SK-N-SH (cell line): ENCODE measurements around the gene PIMREG. TPM values are rescaled to one million over a fixed set of nuclear protein-coding genes. Genes with fewer than 3 reads are reported as not detected.

ENCODE experiments used
- CTCF ChIA-PET: fragments of 300-600, 350-600 bp; formaldehyde crosslinking; extraction: SDS; loops from one replicate; lab custom pipeline; 2021; lab: Yijun Ruan, JAX
- POLR2A ChIA-PET: fragments of 350-600 bp; sonication (Branson Sonifier 250); formaldehyde crosslinking; extraction: SDS; loops from one replicate; lab custom pipeline; 2020; ENCODE audit warnings: antibody characterized with exemption, inconsistent platforms; lab: Yijun Ruan, JAX
- DNase-seq: peaks from one replicate; pipeline ENCODE4 v3.0.0; 2012
- H2AFZ ChIP-seq: fragments of 200-600 bp; sonication (generic); 2 replicates; pipeline ENCODE4 v1.8.1; 2016; ENCODE audit warnings: antibody characterized with exemption, mild to moderate bottlenecking, low read depth
- H3F3A ChIP-seq: fragments of 200-600 bp; sonication (generic); replicated peaks from 2 replicates; pipeline ENCODE3; 2016; ENCODE audit warnings: antibody characterized with exemption, mild to moderate bottlenecking; ENCODE audit not compliant: insufficient read depth
- H3K27ac ChIP-seq, 2 experiments: fragments of 200-500 bp in 1 of 2; fragments of 200-600 bp in 1 of 2; sonication (Bioruptor generic) in 1 of 2; sonication (generic), shearing (Covaris generic) in 1 of 2; 2 replicates each; pipeline versions ENCODE4 v1.5.1 to v1.6.1; 2014 to 2016; ENCODE audit warnings: low read depth in 2 of 2, inconsistent platforms in 1 of 2, low read length in 1 of 2, mild to moderate bottlenecking in 1 of 2, mixed read lengths in 1 of 2
- H3K27me3 ChIP-seq: fragments of 200-600 bp; sonication (generic), shearing (Covaris generic); 2 replicates; pipeline ENCODE4 v1.6.1; 2016; ENCODE audit warnings: mixed run types; ENCODE audit not compliant: insufficient read depth
- H3K36me3 ChIP-seq, 2 experiments: fragments of 200-500 bp in 1 of 2; fragments of 200-600 bp in 1 of 2; sonication (Bioruptor generic) in 1 of 2; sonication (generic) in 1 of 2; replicated peaks in 1 of 2; 2 replicates each; pipeline versions ENCODE3 to v1.5.1; 2014 to 2016; ENCODE audit warnings: low read length in 1 of 2, mild to moderate bottlenecking in 1 of 2; ENCODE audit not compliant: insufficient read depth in 2 of 2, control insufficient read depth in 1 of 2
- H3K4me1 ChIP-seq, 2 experiments: fragments of 200-500 bp in 1 of 2; fragments of 200-600 bp in 1 of 2; sonication (Bioruptor generic) in 1 of 2; sonication (generic), shearing (Covaris generic) in 1 of 2; 2 replicates each; pipeline versions ENCODE4 v1.5.1 to v1.6.1; 2014 to 2016; ENCODE audit warnings: low read depth in 1 of 2, low read length in 1 of 2, mixed run types in 1 of 2; ENCODE audit not compliant: insufficient read depth in 2 of 2, control insufficient read depth in 1 of 2
- H3K4me2 ChIP-seq: fragments of 200-600 bp; sonication (generic), shearing (Covaris generic); 2 replicates; pipeline ENCODE4 v1.6.1; 2017; ENCODE audit warnings: mixed run types
- H3K4me3 ChIP-seq, 2 experiments: fragments of 200-500 bp in 1 of 2; fragments of 200-600 bp in 1 of 2; sonication (Bioruptor generic) in 1 of 2; sonication (generic), shearing (Covaris generic) in 1 of 2; 2 replicates each; pipeline versions ENCODE4 v1.5.1 to v1.8.1; 2014 to 2016; ENCODE audit warnings: low read depth in 2 of 2, inconsistent platforms in 1 of 2, low read length in 1 of 2, mild to moderate bottlenecking in 1 of 2, mixed read lengths in 1 of 2, moderate library complexity in 1 of 2
- H3K79me2 ChIP-seq: fragments of 200-600 bp; sonication (generic); 2 replicates; pipeline ENCODE4 v1.8.1; 2017; ENCODE audit warnings: mild to moderate bottlenecking; ENCODE audit not compliant: insufficient read depth
- H3K9ac ChIP-seq: fragments of 200-600 bp; sonication (generic); 2 replicates; pipeline ENCODE4 v1.6.1; 2017; ENCODE audit warnings: mixed run types
- H3K9me2 ChIP-seq: fragments of 200-600 bp; sonication (generic); 2 replicates; pipeline ENCODE4 v1.6.1; 2017; ENCODE audit warnings: mixed run types
- H3K9me3 ChIP-seq: fragments of 200-600 bp; sonication (generic); 2 replicates; pipeline ENCODE4 v1.6.1; 2017; ENCODE audit warnings: mixed run types, mild to moderate bottlenecking, moderate library complexity
- H4K20me1 ChIP-seq: fragments of 200-600 bp; sonication (generic); 2 replicates; pipeline ENCODE4 v1.6.1; 2017; ENCODE audit warnings: mild to moderate bottlenecking, mixed run types; ENCODE audit not compliant: insufficient read depth
- CHD2 ChIP-seq: fragments of 150-350 bp; IDR thresholded peaks from 2 replicates; pipeline ENCODE4 v1.6.1; 2018; ENCODE audit warnings: low read length; ENCODE audit not compliant: partially characterized antibody
- FOSL2 ChIP-seq: IDR thresholded peaks from 2 replicates; pipeline ENCODE4 v1.4.0; 2012; ENCODE audit warnings: low read depth, mild to moderate bottlenecking, moderate library complexity, borderline replicate concordance
- GABPA ChIP-seq: IDR thresholded peaks from 2 replicates; pipeline ENCODE4 v1.4.0; 2012; ENCODE audit warnings: low read depth, mild to moderate bottlenecking
- NRF1 ChIP-seq: IDR thresholded peaks from 2 replicates; pipeline ENCODE4 v1.6.1; 2012; ENCODE audit warnings: low read depth, mild to moderate bottlenecking, low read length
- POLR2AphosphoS5 ChIP-seq: IDR thresholded peaks from 2 replicates; pipeline ENCODE4 v1.6.1; 2012; ENCODE audit warnings: low read depth, low read length
- RAD21 ChIP-seq: IDR thresholded peaks from 2 replicates; pipeline ENCODE4 v1.6.1; 2012; ENCODE audit warnings: mild to moderate bottlenecking, low read length
- REST ChIP-seq: IDR thresholded peaks from 2 replicates; pipeline ENCODE4 v1.6.1; 2012; ENCODE audit warnings: mild to moderate bottlenecking, low read depth, low read length, moderate library complexity
- SMC3 ChIP-seq: IDR thresholded peaks from 2 replicates; pipeline ENCODE4 v1.6.1; 2012; ENCODE audit warnings: low read depth, low read length, improper control_type of control experiment
- TEAD4 ChIP-seq: IDR thresholded peaks from 2 replicates; pipeline ENCODE4 v1.4.0; 2012; ENCODE audit warnings: mild to moderate bottlenecking, borderline replicate concordance; ENCODE audit not compliant: insufficient read depth
- USF1 ChIP-seq: IDR thresholded peaks from 2 replicates; pipeline ENCODE4 v1.4.0; 2012; ENCODE audit warnings: low read depth, borderline replicate concordance
- USF2 ChIP-seq: fragments of 150-350 bp; IDR thresholded peaks from 2 replicates; pipeline ENCODE4 v1.6.1; 2017; ENCODE audit warnings: antibody characterized with exemption, low read length, low read depth, borderline replicate concordance
- YY1 ChIP-seq: IDR thresholded peaks from 2 replicates; pipeline ENCODE4 v1.4.0; 2012; ENCODE audit warnings: low read depth, mild to moderate bottlenecking
- WGBS: methylation state at CpG from one replicate; pipeline ENCODE4 v1.1.6; 2017; ENCODE audit warnings: low lambda C conversion rate; 5-methylcytosine and 5-hydroxymethylcytosine counted together
- polyA plus RNA-seq, 3 experiments: library from polyadenylated mRNA; depleted of rRNA; stranded (reverse); fragments of >200 nt; gene quantifications; 2 replicates each; pipeline ENCODE4 v1.2.3, GENCODE V29; 2012
- TF ChIP-seq, protein P1 (sequence below): fragments of 200-600 bp; sonication (generic); IDR thresholded peaks from 2 replicates; pipeline ENCODE4 v1.6.1; 2017; ENCODE audit warnings: antibody characterized with exemption, mild to moderate bottlenecking, moderate library complexity
- TF ChIP-seq, protein P2 (sequence below): IDR thresholded peaks from 2 replicates; pipeline ENCODE4 v1.4.0; 2012; ENCODE audit warnings: low read depth

Gene PIMREG
- polyA plus RNA-seq, 1 of the 3 experiments (the other 2 are of a cell fraction), result 19.6 TPM

DNA sequence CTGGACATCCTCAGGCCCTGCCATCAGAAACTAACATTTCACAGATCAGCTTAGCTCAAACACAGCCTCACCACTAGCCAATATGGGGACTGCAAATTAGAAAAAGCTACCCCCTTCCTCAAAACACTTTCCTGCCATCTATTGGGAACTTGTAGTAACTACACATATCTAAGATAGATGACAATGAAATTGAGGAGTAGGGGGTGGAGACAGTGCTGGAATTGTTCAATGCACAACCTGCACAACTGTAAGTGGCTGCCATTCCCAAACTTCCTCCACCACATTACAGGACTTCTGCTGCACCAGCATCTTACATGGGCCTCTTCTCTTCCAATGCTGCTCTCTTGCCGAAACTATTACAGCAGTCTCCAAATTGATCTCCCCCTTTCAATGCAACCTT is 31.2 kb upstream of the PIMREG start:
- H4K20me1 ChIP-seq, result no peaks in the 10 kb centered on the region
- H2AFZ ChIP-seq, result no peak overlapping the region
- no peak overlapping the region for H3K4me2 ChIP-seq
- H3F3A ChIP-seq, result no peaks in the 10 kb centered on the region
- no peak overlapping the region for H3K9ac ChIP-seq
- peaks cover 76% of the 10 kb centered on the region for H3K27me3 ChIP-seq
- no peaks in the 10 kb centered on the region for H3K9me2 ChIP-seq
- no peak overlapping the region for H3K4me3 ChIP-seq
- ChIA-PET POLR2A (interaction anchor here (0.7 kb wide), 1 partner anchor 622 kb away, joined by 3 read pairs; no protein-coding TSS in a partner anchor), CTCF (interaction anchor here (1.2 kb wide), 2 partner anchors 9 to 826 kb away, joined by 3 to 4 read pairs; no protein-coding TSS in a partner anchor)
- TF ChIP-seq USF1 (no peak), REST (no peak), GABPA (no peak), SMC3 (peak; percentile 23; the same call in 1 of the 2 replicates), RAD21 (peak; percentile 62), CHD2 (no peak), POLR2AphosphoS5 (no peak)
- TF ChIP-seq, protein P1, sequence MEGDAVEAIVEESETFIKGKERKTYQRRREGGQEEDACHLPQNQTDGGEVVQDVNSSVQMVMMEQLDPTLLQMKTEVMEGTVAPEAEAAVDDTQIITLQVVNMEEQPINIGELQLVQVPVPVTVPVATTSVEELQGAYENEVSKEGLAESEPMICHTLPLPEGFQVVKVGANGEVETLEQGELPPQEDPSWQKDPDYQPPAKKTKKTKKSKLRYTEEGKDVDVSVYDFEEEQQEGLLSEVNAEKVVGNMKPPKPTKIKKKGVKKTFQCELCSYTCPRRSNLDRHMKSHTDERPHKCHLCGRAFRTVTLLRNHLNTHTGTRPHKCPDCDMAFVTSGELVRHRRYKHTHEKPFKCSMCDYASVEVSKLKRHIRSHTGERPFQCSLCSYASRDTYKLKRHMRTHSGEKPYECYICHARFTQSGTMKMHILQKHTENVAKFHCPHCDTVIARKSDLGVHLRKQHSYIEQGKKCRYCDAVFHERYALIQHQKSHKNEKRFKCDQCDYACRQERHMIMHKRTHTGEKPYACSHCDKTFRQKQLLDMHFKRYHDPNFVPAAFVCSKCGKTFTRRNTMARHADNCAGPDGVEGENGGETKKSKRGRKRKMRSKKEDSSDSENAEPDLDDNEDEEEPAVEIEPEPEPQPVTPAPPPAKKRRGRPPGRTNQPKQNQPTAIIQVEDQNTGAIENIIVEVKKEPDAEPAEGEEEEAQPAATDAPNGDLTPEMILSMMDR, result peak; percentile 61
- no peaks in the 10 kb centered on the region for H3K9me3 ChIP-seq
- peak; percentile 54 for DNase-seq
- H3K79me2 ChIP-seq, result no peaks in the 10 kb centered on the region
- 17% methylated on average over 1 of the region's 1 CpG for WGBS
- H3K27ac ChIP-seq, result no peak overlapping the region
- no peaks in the 10 kb centered on the region for H3K4me1 ChIP-seq
- no peaks in the 10 kb centered on the region for H3K36me3 ChIP-seq

DNA sequence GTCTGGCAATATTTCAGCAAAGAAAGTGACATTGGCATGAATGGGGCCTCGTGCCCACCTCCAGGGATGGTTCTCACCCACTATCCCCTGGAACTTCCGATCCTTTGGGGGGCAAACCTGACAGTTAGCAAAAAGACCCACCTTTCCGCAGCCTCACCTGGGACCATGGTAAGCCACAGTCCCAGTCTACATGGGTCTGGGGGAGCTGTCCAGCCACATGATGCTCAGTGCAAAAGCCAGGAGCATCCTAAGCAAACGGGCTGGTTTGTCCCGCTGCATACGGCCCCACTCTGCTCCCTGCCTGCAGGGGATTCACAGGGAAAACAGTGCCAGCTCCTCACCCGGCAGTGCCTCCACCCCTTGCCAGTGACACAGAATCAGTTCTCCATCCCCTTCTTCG is 28.6 kb upstream of the PIMREG start:
- Histone ChIP-seq H3K36me3 (no peaks in the 10 kb centered on the region), H4K20me1 (no peaks in the 10 kb centered on the region), H3K27me3 (peaks cover 74% of the 10 kb centered on the region), H3K9me3 (no peaks in the 10 kb centered on the region), H3K4me2 (no peak overlapping the region), H2AFZ (no peak overlapping the region), H3K27ac (no peak overlapping the region), H3K79me2 (no peaks in the 10 kb centered on the region), H3K4me1 (no peaks in the 10 kb centered on the region), H3F3A (no peaks in the 10 kb centered on the region), H3K4me3 (no peak overlapping the region), H3K9me2 (no peaks in the 10 kb centered on the region), H3K9ac (no peak overlapping the region)
- TF ChIP-seq TEAD4 (no peak), FOSL2 (no peak), YY1 (no peak), USF2 (no peak), NRF1 (no peak), REST (peak; percentile 57; the same call in 1 of the 2 replicates)
- TF ChIP-seq, protein P2, sequence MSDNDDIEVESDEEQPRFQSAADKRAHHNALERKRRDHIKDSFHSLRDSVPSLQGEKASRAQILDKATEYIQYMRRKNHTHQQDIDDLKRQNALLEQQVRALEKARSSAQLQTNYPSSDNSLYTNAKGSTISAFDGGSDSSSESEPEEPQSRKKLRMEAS, result no peak
- no peak for DNase-seq
- ChIA-PET POLR2A (no interaction called here), CTCF (interaction anchor here (1.1 to 1.6 kb wide), 4 partner anchors 12 to 828 kb away, joined by 3 to 5 read pairs (median 4); partner anchors contain the start of gene AIPL1)
- 0% methylated on average over 1 of the region's 8 CpGs for WGBS
